ENCODE results near the gene ARL6. TPM values are rescaled to one million over a fixed set of nuclear protein-coding genes. Genes with fewer than 3 reads are reported as not detected.

Gene ARL6
- polyA plus RNA-seq (ENCODE audit: insufficient read length in 4 of 4) = 10 to 100 TPM; 13.9 to 16.4 (median 15.7) TPM

DNA sequence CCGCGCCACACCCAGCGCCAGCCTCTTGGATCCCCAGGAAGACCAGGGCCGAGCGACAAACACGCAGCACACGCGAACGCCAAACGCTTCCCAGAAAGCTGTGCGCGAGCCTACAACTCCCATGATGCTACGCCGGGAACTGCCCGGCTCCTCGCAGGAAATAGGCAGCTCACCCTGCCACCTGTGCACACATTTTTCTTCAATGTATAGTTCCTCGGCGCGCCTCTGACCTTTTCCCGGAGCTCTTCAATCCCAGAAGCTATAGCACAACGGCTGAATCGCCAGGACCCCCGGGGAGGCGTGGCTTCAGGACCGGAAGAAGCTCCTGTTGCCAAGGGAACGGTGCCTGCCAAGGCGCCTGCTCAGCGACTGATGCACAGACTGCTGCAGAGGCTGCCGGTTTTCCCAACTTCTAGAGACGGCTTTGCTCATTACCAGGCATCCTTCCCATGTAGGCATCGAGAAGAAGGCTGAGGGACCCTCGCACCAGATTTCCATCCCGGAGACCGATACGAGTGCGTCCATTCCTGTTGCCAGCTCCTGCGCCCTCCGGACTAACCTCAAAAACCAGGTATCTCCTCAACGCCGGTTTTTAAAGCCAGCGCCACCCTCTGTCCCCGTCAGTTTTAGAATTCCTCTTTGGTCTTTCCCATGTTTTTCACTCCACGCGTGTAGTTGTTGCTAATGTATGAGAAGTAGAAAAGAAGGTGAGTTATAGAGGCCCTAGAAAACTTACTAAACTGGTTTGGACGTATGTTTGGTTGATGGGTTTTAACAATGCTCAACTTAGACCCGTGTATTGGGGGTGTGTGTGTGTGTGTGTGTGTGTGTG, at the start of gene ARL6:
ARL6 (plus strand) TSS at position 352 of the 832 bp plus-strand sequence. CDS start 3,350 bp downstream, outside the sequence.
- DNase-seq (ENCODE audit: low read depth in 4 of 4, low spot score in 3 of 4) = peak; percentile 73 to 84 (median 80)

GRCh38 chr3:97719156-97719821, 45.3 kb upstream of the ARL6 start:
- DNase-seq (ENCODE audit: low read depth in 4 of 4, low spot score in 3 of 4) = peak; percentile 53 to 65 (median 58)

GRCh38 chr3:97720417-97720816, 44.1 kb upstream of the ARL6 start:
- DNase-seq (ENCODE audit: low read depth in 4 of 4, low spot score in 3 of 4) = no peak

GRCh38 chr3:97721446-97721845, 43.1 kb upstream of the ARL6 start:
- DNase-seq (ENCODE audit: low read depth in 4 of 4, low spot score in 3 of 4) = no peak

DNA sequence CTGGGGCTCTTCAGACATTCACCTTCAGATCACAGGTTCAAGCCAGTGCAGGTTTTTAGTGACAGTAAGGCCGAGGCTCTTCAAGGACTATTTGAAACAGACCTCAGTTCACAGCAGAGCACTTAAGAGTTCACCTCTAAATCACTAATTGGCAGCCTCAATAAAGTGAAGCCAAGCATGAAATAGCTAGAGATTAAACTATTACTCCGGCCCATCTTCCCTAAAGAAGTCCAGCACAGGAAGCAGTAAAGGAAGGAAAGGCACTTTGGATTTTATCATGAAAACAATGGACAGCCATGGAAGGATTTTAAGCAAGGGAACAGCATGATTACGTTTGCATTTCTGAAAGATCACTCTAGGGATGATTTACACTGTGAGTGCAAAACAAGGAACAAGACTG, 27.6 kb upstream of the ARL6 start:
- peak; percentile 16 to 64 (median 46) for DNase-seq (ENCODE audit: low read depth in 4 of 4, low spot score in 3 of 4)

- no peak for DNase-seq (ENCODE audit: low read depth in 4 of 4, low spot score in 3 of 4)
These were observed 25.8 kb upstream of the ARL6 start for GRCh38 chr3:97738761-97739160.

DNA sequence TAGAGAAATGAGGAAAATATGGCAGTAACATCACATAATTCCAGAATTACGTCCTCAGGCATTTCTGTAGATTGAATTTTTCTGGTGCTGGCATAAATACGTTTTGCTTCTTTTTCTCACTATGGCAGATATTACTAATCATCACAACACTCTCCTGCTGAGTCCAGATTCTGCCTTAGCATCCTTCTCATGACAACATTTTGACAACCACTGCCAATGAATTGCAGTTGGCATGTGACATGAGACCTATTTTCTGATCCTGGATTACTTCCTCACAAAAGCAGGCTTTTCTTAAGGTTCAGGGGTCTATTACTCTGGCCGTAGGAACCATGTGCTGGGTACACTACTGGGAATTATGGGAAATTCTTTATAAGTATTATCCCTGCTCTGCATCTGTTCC, 22.5 kb upstream of the ARL6 start:
- DNase-seq (ENCODE audit: low read depth in 4 of 4, low spot score in 3 of 4) = no peak

DNA sequence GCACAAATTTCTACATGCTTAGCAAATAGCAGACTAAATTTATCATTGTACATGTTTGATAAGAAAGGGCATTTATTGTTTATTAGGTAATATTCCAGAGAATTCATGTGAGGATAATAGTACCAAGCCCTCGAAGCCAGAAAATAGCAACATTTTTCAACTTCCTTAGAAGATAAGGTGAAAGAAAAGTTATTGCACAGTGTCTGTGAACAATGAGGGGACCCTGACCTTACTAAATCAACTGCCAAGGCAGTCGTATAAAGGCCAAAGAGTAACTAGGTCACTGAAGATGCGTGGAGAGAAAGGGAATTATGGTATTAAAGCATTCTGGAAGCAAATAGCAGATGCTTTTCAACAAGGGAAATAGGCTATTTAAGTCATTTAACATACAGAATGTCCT, 20.3 kb upstream of the ARL6 start:
- no peak for DNase-seq (ENCODE audit: low read depth in 4 of 4, low spot score in 3 of 4)

GRCh38 chr3:97763586-97764406, 762 bp upstream of the ARL6 start:
- DNase-seq (ENCODE audit: low read depth in 4 of 4, low spot score in 3 of 4) = peak in 2 of 4 donors; percentile 8

- DNase-seq (ENCODE audit: low read depth in 4 of 4, low spot score in 3 of 4) = no peak
These were observed 778 bp downstream of the ARL6 start for GRCh38 chr3:97765336-97765735.

GRCh38 chr3:97772926-97773325, 8.4 kb downstream of the ARL6 start:
- DNase-seq (ENCODE audit: low read depth in 4 of 4, low spot score in 3 of 4) = no peak

DNA sequence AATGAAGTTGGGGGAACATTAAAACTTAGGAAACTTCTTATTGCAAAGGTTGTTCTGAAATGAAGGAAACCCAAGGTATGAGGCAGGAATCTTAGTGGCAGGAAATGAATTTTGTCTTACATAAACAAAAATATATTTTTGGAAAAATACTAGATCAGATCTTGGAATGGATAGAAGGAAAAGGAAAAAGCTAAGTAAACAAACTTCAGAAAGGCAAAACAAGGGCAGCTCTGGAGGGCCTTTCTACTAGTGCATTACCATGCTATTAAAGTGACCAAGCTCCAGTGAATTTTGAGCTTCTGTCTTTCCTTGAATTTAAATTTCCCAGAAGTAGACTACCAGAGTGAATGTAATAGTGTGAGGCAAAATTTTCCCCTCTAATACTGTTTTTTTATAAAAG, 13.6 kb downstream of the ARL6 start:
- no peak for DNase-seq (ENCODE audit: low read depth in 4 of 4, low spot score in 3 of 4)

- peak; percentile 27 to 52 (median 42) for DNase-seq (ENCODE audit: low read depth in 4 of 4, low spot score in 3 of 4)
These were observed 29.0 kb downstream of the ARL6 start for GRCh38 chr3:97793420-97794019.

DNA sequence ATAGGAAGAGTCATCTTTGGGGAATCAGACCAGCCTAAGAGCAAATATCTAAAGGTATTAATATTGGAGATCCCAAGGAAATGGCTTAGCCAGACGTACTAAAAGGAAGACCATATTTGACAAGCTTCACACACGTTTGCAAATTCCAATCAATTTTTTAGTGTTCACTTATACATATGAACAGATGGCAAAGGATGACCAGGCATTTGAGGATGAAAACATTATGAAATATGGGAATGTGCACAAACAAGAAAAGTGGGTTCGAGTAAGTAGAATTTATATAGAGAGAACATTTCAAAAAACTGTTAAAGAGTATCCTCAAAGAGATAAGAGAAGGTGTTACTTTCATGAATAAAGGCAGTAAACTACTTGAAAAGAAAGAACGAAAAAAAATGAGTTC, 31.4 kb downstream of the ARL6 start:
- no peak for DNase-seq (ENCODE audit: low read depth in 4 of 4, low spot score in 3 of 4)

- no peak for DNase-seq (ENCODE audit: low read depth in 4 of 4, low spot score in 3 of 4)
These were observed 39.9 kb downstream of the ARL6 start for GRCh38 chr3:97804471-97804870.

DNA sequence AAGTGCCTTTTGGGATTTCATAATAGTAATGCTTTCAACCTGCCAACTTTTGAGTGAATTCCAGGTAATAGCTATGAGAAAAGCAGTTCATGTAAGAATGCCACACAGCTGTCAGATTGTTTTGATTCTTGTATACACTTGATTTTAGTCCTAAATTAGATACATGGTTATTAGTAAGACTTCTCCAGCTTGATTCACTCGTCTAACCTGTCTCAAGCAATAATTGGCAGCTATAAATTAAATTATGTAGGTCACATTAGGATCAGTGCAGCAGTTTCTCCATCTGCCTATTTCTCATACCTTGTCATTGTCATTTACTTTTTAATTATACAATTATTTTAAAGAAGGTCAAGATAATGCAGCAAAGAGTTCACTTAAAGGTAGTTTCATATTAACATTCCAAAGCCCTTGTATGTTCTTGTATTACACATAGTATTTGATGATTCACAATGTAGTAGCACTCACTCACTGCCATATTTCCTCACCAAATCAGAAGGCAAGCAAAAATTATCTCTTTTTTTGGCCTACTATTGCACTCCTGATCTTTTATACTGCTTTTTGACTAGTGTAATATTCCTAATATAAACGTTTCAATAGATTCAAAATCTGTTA, 46.3 kb downstream of the ARL6 start:
- DNase-seq (ENCODE audit: low read depth in 4 of 4, low spot score in 3 of 4) = no peak

GRCh38 chr3:97815149-97815917, 50.8 kb downstream of the ARL6 start:
- DNase-seq (ENCODE audit: low read depth in 4 of 4, low spot score in 3 of 4) = no peak

- no peak for DNase-seq (ENCODE audit: low read depth in 4 of 4, low spot score in 3 of 4)
These were observed 52.3 kb downstream of the ARL6 start for GRCh38 chr3:97816811-97817210.

DNA sequence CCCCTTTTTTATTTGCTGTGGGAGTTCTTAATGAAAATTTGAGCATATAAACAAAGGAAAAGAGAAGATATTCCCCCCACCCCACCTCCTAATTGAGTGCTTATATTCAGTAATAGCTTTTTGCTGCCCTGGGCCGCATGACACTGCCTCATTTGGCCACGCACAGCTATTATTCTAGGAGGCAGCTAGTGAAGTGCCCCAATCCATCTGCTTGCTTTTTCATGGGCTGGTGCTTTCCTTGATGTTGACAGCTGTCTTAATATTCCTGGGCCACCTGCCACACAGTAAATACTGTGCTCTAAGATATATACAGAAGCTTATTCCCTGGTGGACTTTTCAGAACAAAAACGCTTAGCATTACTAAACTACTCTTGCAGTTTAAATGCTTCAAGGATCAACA, 53.4 kb downstream of the ARL6 start:
- DNase-seq (ENCODE audit: low read depth in 4 of 4, low spot score in 3 of 4) = no peak
